Activated T-helper 9 cell treated with anti-CD3 and anti-CD28 coated beads, Interleukin-2, amount 50 U/mL, for 16 hours (primary cell): ENCODE results near the gene PGM2.

Source experiments
- DNase-seq: peaks from one replicate; pipeline ENCODE4 v3.0.0-alpha.2; 2020; ENCODE audit warnings: low read depth

PGM2 gene

GRCh38 chr4:37864786-37865185 is 38.3 kb downstream of the PGM2 start:
- DNase-seq, result no peak

- no peak for DNase-seq
Measured at GRCh38 chr4:37865450-37865849, 39.0 kb downstream of the PGM2 start.

DNA sequence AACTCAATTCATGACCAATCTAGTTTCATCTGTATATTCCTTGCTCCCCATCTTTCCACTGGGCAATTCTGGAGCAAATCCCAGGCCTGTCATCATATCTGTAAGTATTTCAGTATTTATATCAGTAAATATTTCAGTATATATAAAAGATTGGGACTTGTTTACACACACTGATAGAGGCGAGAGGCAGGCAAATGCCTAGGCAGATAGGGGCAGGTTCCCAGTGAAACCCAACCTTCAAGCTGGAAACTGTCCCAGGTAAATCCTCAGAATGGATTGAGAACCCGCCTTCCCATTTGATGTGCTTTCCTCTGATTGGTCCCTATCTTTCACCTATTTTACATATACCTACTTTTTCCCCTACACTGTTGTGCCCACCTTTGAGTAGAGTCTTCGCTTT is 40.6 kb downstream of the PGM2 start:
- DNase-seq, result no peak

- no peak for DNase-seq
Measured at GRCh38 chr4:37868238-37868637, 41.8 kb downstream of the PGM2 start.

DNA sequence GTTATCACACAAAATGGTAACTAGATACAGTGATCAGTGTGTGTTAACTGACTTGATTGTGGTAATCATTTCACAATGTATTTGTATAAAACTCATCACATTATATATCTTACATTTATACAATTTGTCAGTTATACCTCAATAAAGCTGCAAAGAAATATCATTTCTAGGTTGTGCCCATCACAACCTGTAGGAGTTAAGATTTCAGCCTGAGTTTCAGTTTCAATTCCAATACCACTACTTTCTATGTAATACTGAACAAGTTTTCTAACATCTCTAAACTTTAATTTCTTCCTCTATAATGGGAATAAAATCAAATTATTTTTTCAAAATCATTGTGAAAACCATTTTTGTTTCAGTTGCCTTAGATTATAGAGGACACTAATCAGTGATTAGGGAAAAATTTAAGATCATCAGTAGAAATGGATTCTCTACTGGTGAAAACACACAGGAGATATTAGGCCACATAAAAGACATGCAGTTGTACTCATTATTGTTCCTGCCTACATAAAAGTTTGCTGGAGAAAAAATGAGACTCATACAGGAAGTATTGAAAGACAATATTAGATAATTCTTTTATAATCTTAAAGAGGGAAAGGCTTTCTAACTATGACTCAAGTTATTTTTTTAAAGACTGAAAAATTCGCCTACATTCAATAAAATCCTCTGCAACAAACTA is 46.0 kb downstream of the PGM2 start:
- no peak for DNase-seq

GRCh38 chr4:37873386-37873785 is 46.9 kb downstream of the PGM2 start:
- no peak for DNase-seq

DNA sequence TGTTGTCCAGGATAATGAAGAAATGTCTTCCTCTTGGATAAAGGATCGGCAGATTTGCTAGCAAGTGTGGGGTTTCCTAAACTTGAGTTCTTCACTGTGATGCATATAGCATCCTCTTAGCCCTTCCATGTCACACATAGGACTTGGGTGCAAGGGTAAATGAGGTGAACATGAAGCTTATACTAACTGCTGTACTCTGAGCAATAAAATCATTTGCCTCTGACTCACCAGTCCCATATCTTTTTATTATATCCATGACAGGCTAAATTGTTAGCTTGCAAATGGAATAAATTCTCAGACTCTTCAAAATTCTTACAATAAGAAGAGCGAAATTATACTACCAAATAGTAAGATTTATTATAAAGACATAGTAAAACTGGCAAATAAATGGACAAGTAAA is 49.7 kb downstream of the PGM2 start:
- no peak for DNase-seq

- no peak for DNase-seq
Measured at GRCh38 chr4:37879365-37879764, 52.9 kb downstream of the PGM2 start.

- no peak for DNase-seq
Measured at GRCh38 chr4:37881811-37882210, 55.3 kb downstream of the PGM2 start.

GRCh38 chr4:37882665-37883296 is 56.3 kb downstream of the PGM2 start:
- DNase-seq, result no peak

DNA sequence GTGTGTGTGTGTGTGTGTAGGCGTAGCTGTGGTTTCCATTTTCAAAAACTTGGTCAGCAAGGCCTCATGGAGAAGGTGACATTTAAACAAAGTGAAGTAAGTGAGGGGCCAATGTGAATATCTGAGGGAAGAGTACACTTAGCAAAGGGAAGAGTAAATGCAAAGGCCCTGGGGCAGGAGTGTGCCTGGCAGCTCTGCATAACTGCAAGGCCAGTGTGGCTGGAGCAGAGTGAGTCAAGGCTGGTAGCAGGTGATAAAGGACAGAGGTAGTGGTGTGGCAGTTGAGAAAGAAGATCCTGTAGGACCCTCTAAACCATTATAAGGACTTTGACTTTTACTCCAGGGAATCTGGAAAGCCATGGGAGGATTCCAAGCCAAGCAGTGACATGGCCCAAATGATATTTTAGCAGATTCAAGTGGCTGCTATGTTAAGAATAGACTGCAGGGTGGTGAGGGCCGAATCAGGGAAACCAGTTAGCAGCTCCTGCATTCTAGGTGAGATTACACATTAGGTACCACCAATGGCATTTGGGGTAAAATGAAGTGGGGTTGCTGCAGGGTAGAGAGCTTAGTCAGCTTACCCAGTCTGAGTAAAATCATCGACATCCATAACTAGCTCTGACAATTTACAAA is 58.5 kb downstream of the PGM2 start:
- no peak for DNase-seq

- DNase-seq, result no peak
Measured at GRCh38 chr4:37885496-37885895, 59.0 kb downstream of the PGM2 start.

DNA sequence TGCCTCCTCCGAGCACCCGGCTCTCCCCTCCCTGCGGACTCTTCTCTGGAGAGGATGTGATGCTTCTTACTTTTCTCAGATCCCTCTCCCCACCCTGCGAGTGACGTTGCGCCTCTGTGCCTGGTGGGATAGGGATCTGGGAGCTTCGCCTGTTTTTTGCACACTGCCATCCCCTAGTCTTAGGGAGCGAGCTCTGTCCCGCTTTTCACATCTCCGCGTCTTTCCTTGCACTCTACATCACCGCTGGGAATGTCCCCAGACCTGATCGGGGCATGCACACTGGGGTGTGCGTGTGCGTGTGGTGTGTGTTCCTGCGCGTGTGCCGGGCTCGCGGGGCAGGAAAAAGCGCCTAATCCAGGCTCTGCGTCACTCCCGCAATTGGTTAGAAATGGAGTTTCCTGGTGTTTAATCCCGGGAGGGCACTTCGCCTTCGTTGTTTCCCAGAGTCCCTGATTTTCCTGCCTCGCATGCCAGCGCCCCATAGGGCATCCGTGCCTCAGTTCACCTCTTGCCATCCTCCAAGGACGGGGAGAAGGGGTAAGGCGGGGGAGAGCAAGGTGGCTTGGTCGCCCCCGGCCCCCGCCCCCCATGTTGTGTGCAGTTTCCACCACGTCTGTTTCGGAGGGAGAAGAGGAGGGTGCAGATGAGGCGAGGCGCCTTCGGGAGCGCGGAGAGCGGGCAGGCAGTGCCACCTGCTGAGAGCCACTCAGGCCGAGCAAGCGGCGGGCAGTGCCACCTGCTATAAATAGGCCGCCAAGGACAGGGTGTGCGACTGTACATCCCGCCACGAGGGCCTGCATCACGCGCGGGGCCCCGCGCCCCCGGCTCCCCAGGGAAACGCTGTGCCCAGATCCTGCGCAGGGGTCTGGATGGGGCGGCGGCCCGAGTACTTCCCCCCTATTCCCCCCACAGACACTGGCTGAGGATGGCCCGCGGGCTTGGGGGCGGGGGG is 63.6 kb downstream of the PGM2 start:
- DNase-seq, result peak; percentile 3

- DNase-seq, result no peak
Measured at GRCh38 chr4:37890801-37891259, 64.3 kb downstream of the PGM2 start, which contains the start of gene TBC1D1. TBC1D1 (plus strand) TSS chr4:37891084; CDS start chr4:37902096, 11,012 bp downstream.

- DNase-seq, result peak; percentile 46
Measured at GRCh38 chr4:37891260-37892159, 65.0 kb downstream of the PGM2 start.

GRCh38 chr4:37892641-37893040 is 66.2 kb downstream of the PGM2 start:
- peak; percentile 28 for DNase-seq

- no peak for DNase-seq
Measured at GRCh38 chr4:37893164-37893563, 66.7 kb downstream of the PGM2 start.

- no peak for DNase-seq
Measured at GRCh38 chr4:37895271-37895670, 68.8 kb downstream of the PGM2 start.

DNA sequence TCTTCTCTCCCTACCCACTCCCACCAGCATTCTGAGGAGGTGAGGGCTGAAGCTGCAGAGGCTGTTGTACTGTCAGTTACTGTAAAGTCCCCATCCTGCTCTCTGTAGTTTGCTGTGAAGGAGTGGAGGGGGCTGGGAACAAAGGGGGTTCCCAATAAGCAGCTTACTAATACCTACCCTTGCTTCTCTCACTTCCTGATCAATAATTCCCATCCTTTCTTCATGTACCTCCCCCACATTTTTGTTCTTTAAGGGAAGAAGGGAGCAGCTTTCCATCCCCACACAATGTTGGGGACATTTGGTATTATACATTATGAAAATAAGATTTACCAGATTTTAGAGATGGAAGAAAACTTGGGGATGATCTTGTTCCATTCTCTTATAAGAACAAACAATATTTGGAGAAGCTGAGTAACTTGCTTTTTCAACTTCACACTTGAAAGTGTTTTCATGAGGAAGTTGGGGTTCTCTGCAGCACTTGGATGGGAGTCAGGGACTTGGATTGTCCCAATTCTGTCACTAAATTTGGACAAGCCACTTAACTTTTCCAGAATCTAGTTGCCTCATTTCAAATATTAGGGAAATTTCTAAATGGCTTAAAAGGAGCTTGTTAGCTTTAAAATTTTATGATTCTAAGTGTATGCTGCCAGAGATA is 69.8 kb downstream of the PGM2 start:
- no peak for DNase-seq

DNA sequence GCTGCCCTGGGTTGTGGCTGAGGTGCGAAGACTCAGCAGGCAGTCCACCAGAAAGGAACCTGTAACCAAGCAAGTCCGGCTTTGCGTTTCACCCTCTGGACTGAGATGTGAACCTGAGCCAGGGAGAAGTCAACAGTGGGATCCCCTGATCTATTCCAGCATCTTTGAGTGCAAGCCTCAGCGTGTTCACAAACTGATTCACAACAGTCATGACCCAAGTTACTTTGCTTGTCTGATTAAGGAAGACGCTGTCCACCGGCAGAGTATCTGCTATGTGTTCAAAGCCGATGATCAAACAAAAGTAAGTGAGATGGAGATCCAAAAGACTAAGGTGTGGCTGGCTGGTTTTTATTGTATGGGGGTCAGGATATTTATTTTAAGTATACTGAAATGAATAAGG is 75.7 kb downstream of the PGM2 start:
- no peak for DNase-seq
